Measurements from ENCODE around the gene TMEM225B.

TMEM225B gene

DNA sequence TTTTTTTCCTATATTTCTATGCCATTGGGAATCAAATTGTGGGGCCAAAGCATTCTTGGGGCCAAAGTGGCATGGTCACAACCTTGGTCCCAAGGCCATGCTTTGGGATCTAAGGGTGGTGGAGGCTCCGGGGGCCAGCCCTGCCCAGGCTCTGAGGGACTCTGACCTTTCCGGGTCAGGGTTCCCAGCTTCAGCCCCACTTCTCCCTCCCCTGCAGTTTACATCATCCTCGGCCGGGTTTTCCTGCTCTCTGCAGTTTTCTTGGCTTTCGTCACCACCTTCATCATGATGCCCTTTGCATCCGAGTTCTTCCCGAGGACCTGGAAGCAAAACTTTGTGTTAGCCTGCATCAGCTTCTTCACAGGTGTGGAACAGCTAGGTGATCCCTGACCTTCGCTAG, 8.5 kb downstream of the TMEM225B start:
- H3K27ac ChIP-seq (ENCODE audit: low read depth, low read length, poor library complexity, severe bottlenecking): no peak overlapping the region
- H3K27me3 ChIP-seq (ENCODE audit: insufficient read depth, low read length): 0 out of 2 replicates have a peak, but pooled peaks cover 1% of the 10 kb centered on the region
- H3F3A ChIP-seq (ENCODE audit: insufficient read depth, low read length): no peaks in the 10 kb centered on the region
- TF ChIP-seq EZH2 (IDR thresholded peaks at IDR 0.05; ENCODE audit: borderline replicate concordance, low read length): no peak
- TF ChIP-seq, protein P1, sequence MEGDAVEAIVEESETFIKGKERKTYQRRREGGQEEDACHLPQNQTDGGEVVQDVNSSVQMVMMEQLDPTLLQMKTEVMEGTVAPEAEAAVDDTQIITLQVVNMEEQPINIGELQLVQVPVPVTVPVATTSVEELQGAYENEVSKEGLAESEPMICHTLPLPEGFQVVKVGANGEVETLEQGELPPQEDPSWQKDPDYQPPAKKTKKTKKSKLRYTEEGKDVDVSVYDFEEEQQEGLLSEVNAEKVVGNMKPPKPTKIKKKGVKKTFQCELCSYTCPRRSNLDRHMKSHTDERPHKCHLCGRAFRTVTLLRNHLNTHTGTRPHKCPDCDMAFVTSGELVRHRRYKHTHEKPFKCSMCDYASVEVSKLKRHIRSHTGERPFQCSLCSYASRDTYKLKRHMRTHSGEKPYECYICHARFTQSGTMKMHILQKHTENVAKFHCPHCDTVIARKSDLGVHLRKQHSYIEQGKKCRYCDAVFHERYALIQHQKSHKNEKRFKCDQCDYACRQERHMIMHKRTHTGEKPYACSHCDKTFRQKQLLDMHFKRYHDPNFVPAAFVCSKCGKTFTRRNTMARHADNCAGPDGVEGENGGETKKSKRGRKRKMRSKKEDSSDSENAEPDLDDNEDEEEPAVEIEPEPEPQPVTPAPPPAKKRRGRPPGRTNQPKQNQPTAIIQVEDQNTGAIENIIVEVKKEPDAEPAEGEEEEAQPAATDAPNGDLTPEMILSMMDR (IDR thresholded peaks at IDR 0.05; ENCODE audit: low read length): no peak
- no peak overlapping the region for H3K4me3 ChIP-seq (ENCODE audit: low read depth, low read length, poor library complexity, severe bottlenecking)
- H3K4me2 ChIP-seq (ENCODE audit: low read length): no peak overlapping the region
- H4K20me1 ChIP-seq (ENCODE audit: insufficient read depth, low read length): no peaks in the 10 kb centered on the region
- no peak overlapping the region for H3K9ac ChIP-seq (ENCODE audit: low read length)
- no peaks in the 10 kb centered on the region for H3K4me1 ChIP-seq (ENCODE audit: insufficient read depth, low read length, severe bottlenecking)
- H3K36me3 ChIP-seq (ENCODE audit: insufficient read depth, low read length): no peaks in the 10 kb centered on the region
- H3K9me2 ChIP-seq (ENCODE audit: low read depth, low read length): no peaks in the 10 kb centered on the region
- H2AFZ ChIP-seq (ENCODE audit: low read length): no peak overlapping the region
- H3K9me3 ChIP-seq (ENCODE audit: low read length): no peaks in the 10 kb centered on the region
- no peaks in the 10 kb centered on the region for H3K79me2 ChIP-seq (ENCODE audit: insufficient read depth, low read length)

GRCh38 chr7:99607548-99607947, 9.5 kb downstream of the TMEM225B start:
- Histone ChIP-seq H3K27ac (ENCODE audit: low read depth, low read length, poor library complexity, severe bottlenecking) (no peak overlapping the region), H3K4me3 (ENCODE audit: low read depth, low read length, poor library complexity, severe bottlenecking) (no peak overlapping the region), H3K9me2 (ENCODE audit: low read depth, low read length) (no peaks in the 10 kb centered on the region), H3K4me1 (ENCODE audit: insufficient read depth, low read length, severe bottlenecking) (no peaks in the 10 kb centered on the region), H4K20me1 (ENCODE audit: insufficient read depth, low read length) (no peaks in the 10 kb centered on the region), H3K79me2 (ENCODE audit: insufficient read depth, low read length) (no peaks in the 10 kb centered on the region), H3K27me3 (ENCODE audit: insufficient read depth, low read length) (0 out of 2 replicates have a peak, but pooled peaks cover 3% of the 10 kb centered on the region), H3K9me3 (ENCODE audit: low read length) (no peaks in the 10 kb centered on the region), H3K9ac (ENCODE audit: low read length) (no peak overlapping the region), H2AFZ (ENCODE audit: low read length) (no peak overlapping the region), H3F3A (ENCODE audit: insufficient read depth, low read length) (no peaks in the 10 kb centered on the region), H3K4me2 (ENCODE audit: low read length) (no peak overlapping the region), H3K36me3 (ENCODE audit: insufficient read depth, low read length) (no peaks in the 10 kb centered on the region)
- TF ChIP-seq EZH2 (IDR thresholded peaks at IDR 0.05; ENCODE audit: borderline replicate concordance, low read length): no peak
- TF ChIP-seq, protein P1 (IDR thresholded peaks at IDR 0.05; ENCODE audit: low read length): no peak

GRCh38 chr7:99614495-99614894, 16.4 kb downstream of the TMEM225B start:
- Histone ChIP-seq H3K9ac (ENCODE audit: low read length) (no peak overlapping the region), H4K20me1 (ENCODE audit: insufficient read depth, low read length) (no peaks in the 10 kb centered on the region), H2AFZ (ENCODE audit: low read length) (no peak overlapping the region), H3K27ac (ENCODE audit: low read depth, low read length, poor library complexity, severe bottlenecking) (no peak overlapping the region), H3K4me3 (ENCODE audit: low read depth, low read length, poor library complexity, severe bottlenecking) (no peak overlapping the region), H3K27me3 (ENCODE audit: insufficient read depth, low read length) (0 out of 2 replicates have a peak, but pooled peaks cover 3% of the 10 kb centered on the region), H3K4me1 (ENCODE audit: insufficient read depth, low read length, severe bottlenecking) (peaks cover 17% of the 10 kb centered on the region), H3F3A (ENCODE audit: insufficient read depth, low read length) (no peaks in the 10 kb centered on the region), H3K36me3 (ENCODE audit: insufficient read depth, low read length) (peaks cover 14% of the 10 kb centered on the region; the same call in 1 of the 2 replicates), H3K9me3 (ENCODE audit: low read length) (no peaks in the 10 kb centered on the region), H3K4me2 (ENCODE audit: low read length) (no peak overlapping the region), H3K79me2 (ENCODE audit: insufficient read depth, low read length) (0 out of 2 replicates have a peak, but pooled peaks cover 5% of the 10 kb centered on the region), H3K9me2 (ENCODE audit: low read depth, low read length) (no peaks in the 10 kb centered on the region)
- TF ChIP-seq, protein P1 (IDR thresholded peaks at IDR 0.05; ENCODE audit: low read length): no peak
- no peak for TF ChIP-seq EZH2 (IDR thresholded peaks at IDR 0.05; ENCODE audit: borderline replicate concordance, low read length)

Measured in OCI-LY1 (cell line).